IMR-90 (cell line): ENCODE data around the gene MOB2. TPM values are rescaled to one million over a fixed set of nuclear protein-coding genes. Genes with fewer than 3 reads are reported as not detected.

Source experiments
- ATAC-seq: fragments of 200-7000 bp; cut with Tn5 transposase; 2 replicates; pipeline ENCODE4 v1.9.1; 2020; ENCODE audit warnings: low read depth, mild to moderate bottlenecking, moderate library complexity
- BruUV-seq: library from RNA; stranded (reverse); fragments of 400-500 nt; replicated peaks from 2 replicates; lab custom pipeline; 2021; lab: Mats Ljungman, UMichigan
- CTCF ChIA-PET: fragments of 300-600 bp; formaldehyde crosslinking; extraction: SDS; loops from one replicate; lab custom pipeline; 2021; ENCODE audit warnings: antibody characterized with exemption; lab: Yijun Ruan, JAX
- POLR2A ChIA-PET: fragments of 300-600 bp; sonication (Branson Sonifier 250); formaldehyde crosslinking; loops from one replicate; lab custom pipeline; 2022; ENCODE audit warnings: antibody characterized with exemption; ENCODE audit not compliant: unreplicated experiment; lab: Charles Lee
- DNase-seq: peaks from one replicate; pipeline ENCODE4 v3.0.0; 2013
- H2AFZ ChIP-seq: replicated peaks from 2 replicates; pipeline ENCODE3; 2013; ENCODE audit warnings: low read length, mild to moderate bottlenecking; ENCODE audit not compliant: poor library complexity
- H2AK5ac ChIP-seq: 2 replicates; pipeline ENCODE4 v1.6.1; 2013; ENCODE audit warnings: low read depth, low read length, inconsistent platforms
- H2AK9ac ChIP-seq: replicated peaks from 2 replicates; pipeline ENCODE3; 2013; ENCODE audit warnings: mild to moderate bottlenecking, low read depth, low read length, moderate library complexity; ENCODE audit not compliant: poor library complexity
- H2BK120ac ChIP-seq: 2 replicates; pipeline ENCODE4 v1.6.1; 2013; ENCODE audit warnings: low read depth, low read length, inconsistent platforms
- H2BK15ac ChIP-seq: 3 replicates; pipeline ENCODE4 v1.6.1; 2013; ENCODE audit warnings: low read depth, low read length, inconsistent platforms
- H2BK20ac ChIP-seq: 2 replicates; pipeline ENCODE4 v1.6.1; 2013; ENCODE audit warnings: low read depth, mild to moderate bottlenecking, inconsistent platforms, low read length, moderate library complexity
- H2BK5ac ChIP-seq: 2 replicates; pipeline ENCODE4 v1.6.1; 2013; ENCODE audit warnings: mild to moderate bottlenecking, low read depth, low read length, inconsistent platforms; ENCODE audit not compliant: poor library complexity, severe bottlenecking
- H3K14ac ChIP-seq: replicated peaks from 2 replicates; pipeline ENCODE4 v1.6.1; 2013; ENCODE audit warnings: low read depth, low read length, inconsistent platforms
- H3K18ac ChIP-seq: 2 replicates; pipeline ENCODE4 v1.6.1; 2013; ENCODE audit warnings: low read depth, low read length, control low read depth
- H3K23ac ChIP-seq: 2 replicates; pipeline ENCODE4 v1.6.1; 2013; ENCODE audit warnings: low read depth, low read length, inconsistent platforms
- H3K27ac ChIP-seq: 2 replicates; pipeline ENCODE4 v1.5.1; 2013; ENCODE audit warnings: mild to moderate bottlenecking, control low read depth, low read length; ENCODE audit not compliant: insufficient read depth
- H3K27me3 ChIP-seq: 2 replicates; pipeline ENCODE4 v1.6.1; 2013; ENCODE audit warnings: low read length; ENCODE audit not compliant: control insufficient read depth, insufficient read depth
- H3K36me3 ChIP-seq: 2 replicates; pipeline ENCODE4 v1.6.1; 2013; ENCODE audit warnings: low read length, mixed read lengths; ENCODE audit not compliant: control insufficient read depth, insufficient read depth
- H3K4ac ChIP-seq: 2 replicates; pipeline ENCODE4 v1.6.1; 2013; ENCODE audit warnings: low read depth, low read length, inconsistent platforms
- H3K4me1 ChIP-seq: 2 replicates; pipeline ENCODE4 v1.6.1; 2013; ENCODE audit warnings: low read length, mixed read lengths; ENCODE audit not compliant: control insufficient read depth, insufficient read depth
- H3K4me2 ChIP-seq: 2 replicates; pipeline ENCODE4 v1.6.1; 2013; ENCODE audit warnings: low read depth, mild to moderate bottlenecking, control low read depth, low read length, moderate library complexity
- H3K4me3 ChIP-seq: 2 replicates; pipeline ENCODE4 v1.5.1; 2013; ENCODE audit warnings: low read depth, mild to moderate bottlenecking, control low read depth, low read length, moderate library complexity; ENCODE audit not compliant: insufficient read depth
- H3K56ac ChIP-seq: 2 replicates; pipeline ENCODE4 v1.6.1; 2013; ENCODE audit warnings: low read length, inconsistent platforms; ENCODE audit not compliant: insufficient read depth; ENCODE audit errors: extremely low read depth
- H3K79me1 ChIP-seq, 2 experiments: 2 replicates each; pipeline ENCODE4 v1.6.1; 2013; ENCODE audit warnings: low read length in 2 of 2, inconsistent platforms in 1 of 2, low read depth in 1 of 2
- H3K9ac ChIP-seq: 2 replicates; pipeline ENCODE4 v1.6.1; 2013; ENCODE audit warnings: low read depth, low read length, control low read depth
- H3K9me1 ChIP-seq: 2 replicates; pipeline ENCODE4 v1.6.1; 2013; ENCODE audit warnings: low read length, inconsistent platforms; ENCODE audit not compliant: insufficient read depth
- H3K9me3 ChIP-seq: 2 replicates; pipeline ENCODE4 v1.6.1; 2013; ENCODE audit warnings: low read length; ENCODE audit not compliant: control insufficient read depth, insufficient read depth
- H4K20me1 ChIP-seq: 2 replicates; pipeline ENCODE4 v1.6.1; 2013; ENCODE audit warnings: low read length, inconsistent platforms; ENCODE audit not compliant: insufficient read depth
- H4K5ac ChIP-seq: 2 replicates; pipeline ENCODE4 v1.6.1; 2013; ENCODE audit warnings: mild to moderate bottlenecking, low read depth, low read length, control low read depth
- H4K8ac ChIP-seq, 2 experiments: 2 replicates each; pipeline ENCODE4 v1.6.1; 2013; ENCODE audit warnings: low read depth in 2 of 2, low read length in 2 of 2, control low read depth in 1 of 2, inconsistent platforms in 1 of 2
- H4K91ac ChIP-seq: 2 replicates; pipeline ENCODE4 v1.6.1; 2013; ENCODE audit warnings: low read depth, low read length, inconsistent platforms; ENCODE audit not compliant: insufficient read depth
- BHLHE40 ChIP-seq: fragments of 150-350 bp; IDR thresholded peaks from 2 replicates; pipeline ENCODE4 v1.6.1; 2016; ENCODE audit warnings: mild to moderate bottlenecking, low read depth, low read length
- CEBPB ChIP-seq: IDR thresholded peaks from 2 replicates; pipeline ENCODE4 v1.6.1; 2012; ENCODE audit warnings: low read depth, low read length, improper control_type of control experiment
- CHD1 ChIP-seq: IDR thresholded peaks from 2 replicates; pipeline ENCODE4 v1.6.1; 2012; ENCODE audit warnings: low read depth, low read length, improper control_type of control experiment
- CTCF ChIP-seq: conservative IDR thresholded peaks from 2 replicates; pipeline ENCODE4 v1.5.1; 2012; ENCODE audit warnings: mild to moderate bottlenecking, low read depth, low read length, improper control_type of control experiment
- ELK1 ChIP-seq: fragments of 150-350 bp; IDR thresholded peaks from 2 replicates; pipeline ENCODE4 v1.6.1; 2016; ENCODE audit warnings: low read depth, mild to moderate bottlenecking, low read length, moderate library complexity, borderline replicate concordance
- FOS ChIP-seq: fragments of 150-350 bp; IDR thresholded peaks from 2 replicates; pipeline ENCODE4 v1.6.1; 2016; ENCODE audit warnings: low read depth, low read length
- MAFK ChIP-seq: IDR thresholded peaks from 2 replicates; pipeline ENCODE4 v1.6.1; 2012; ENCODE audit warnings: low read depth, low read length, improper control_type of control experiment
- MXI1 ChIP-seq: IDR thresholded peaks from 2 replicates; pipeline ENCODE4 v1.6.1; 2012; ENCODE audit warnings: low read depth, mild to moderate bottlenecking, low read length, moderate library complexity, borderline replicate concordance
- POLR2A ChIP-seq: IDR thresholded peaks from 2 replicates; pipeline ENCODE4 v1.6.1; 2012; ENCODE audit warnings: mild to moderate bottlenecking, low read depth, low read length
- RAD21 ChIP-seq: IDR thresholded peaks from 2 replicates; pipeline ENCODE4 v1.6.1; 2012; ENCODE audit warnings: low read length, improper control_type of control experiment
- RCOR1 ChIP-seq: IDR thresholded peaks from 2 replicates; pipeline ENCODE4 v1.6.1; 2012; ENCODE audit warnings: mild to moderate bottlenecking, low read length, improper control_type of control experiment; ENCODE audit not compliant: insufficient replicate concordance
- RFX5 ChIP-seq: IDR thresholded peaks from 2 replicates; pipeline ENCODE4 v1.8.0; 2012; ENCODE audit warnings: low read depth, mild to moderate bottlenecking, low read length, moderate library complexity
- SMC3 ChIP-seq: fragments of 150-350 bp; IDR thresholded peaks from 2 replicates; pipeline ENCODE4 v1.6.1; 2016; ENCODE audit warnings: low read depth, mild to moderate bottlenecking, antibody characterized with exemption, low read length, moderate library complexity
- USF2 ChIP-seq: fragments of 150-350 bp; IDR thresholded peaks from 2 replicates; pipeline ENCODE4 v1.6.1; 2017; ENCODE audit warnings: mild to moderate bottlenecking, antibody characterized with exemption, low read length, low read depth
- WGBS, 2 experiments: methylation state at CpG; one replicate each; pipeline versions ENCODE4 v1.1.5 to v1.1.7; 2013; ENCODE audit warnings: missing lambda C conversion rate in 2 of 2; ENCODE audit not compliant: insufficient read length in 1 of 2; ENCODE audit errors: extremely low coverage in 2 of 2; 5-methylcytosine and 5-hydroxymethylcytosine counted together
- dilution Hi-C: fragments of 300-500 bp; cut with HindIII; formaldehyde crosslinking; loops from one replicate; pipeline ENCODE4 v1.14.3; 2018; ENCODE audit warnings: low sequenced_read_pairs; ENCODE audit not compliant: unreplicated experiment
- in situ Hi-C: fragments of 300-500 bp; cut with MboI; formaldehyde crosslinking; loops from 3 replicates; pipeline ENCODE4 v1.14.3; 2019; ENCODE audit warnings: low sequenced_read_pairs, inconsistent platforms, mixed read lengths
- intact Hi-C: fragments of 100-400 bp; cut with micrococcal nuclease; formaldehyde crosslinking; loops from 2 replicates; pipeline ENCODE4 v1.10.0; 2022
- polyA plus RNA-seq, 3 experiments: library from polyadenylated mRNA; depleted of rRNA; stranded (reverse); fragments of >200 nt; gene quantifications; 2 replicates each; pipeline ENCODE4 v1.2.3, GENCODE V29; 2012; ENCODE audit warnings: low replicate concordance in 1 of 3
- total RNA-seq: library from RNA; depleted of rRNA; stranded (reverse); fragments of >200 nt; gene quantifications from 2 replicates; pipeline ENCODE4 v1.2.3, GENCODE V29; 2012

The MOB2 gene
- total and polyA plus RNA-seq, 2 of the 4 experiments (the other 2 are of a cell fraction): 23.7 to 36.2 TPM

GRCh38 chr11:1425439-1425838 is 61.1 kb downstream of the MOB2 start:
- no peak overlapping the region for H3K27ac ChIP-seq
- H3K27me3 ChIP-seq: no peaks in the 10 kb centered on the region
- H3K56ac ChIP-seq: no peak overlapping the region
- in situ Hi-C loops (no loop called here), dilution Hi-C loops (no loop called here), intact Hi-C loops (no loop called here)
- no peak overlapping the region for H3K9ac ChIP-seq
- H3K9me1 ChIP-seq: no peaks in the 10 kb centered on the region
- TF ChIP-seq CEBPB (no peak), BHLHE40 (no peak), MXI1 (no peak), RAD21 (no peak), USF2 (no peak), SMC3 (no peak), POLR2A (no peak), FOS (no peak), RFX5 (no peak), ELK1 (no peak), MAFK (no peak), RCOR1 (no peak), CHD1 (no peak), CTCF (no peak)
- H4K5ac ChIP-seq: no peak overlapping the region
- no peak overlapping the region for H3K4me3 ChIP-seq
- ChIA-PET CTCF (no interaction called here), POLR2A (no interaction called here)
- H2AK9ac ChIP-seq: no peak overlapping the region
- no peak overlapping the region for H4K91ac ChIP-seq
- no peak overlapping the region for H3K4me2 ChIP-seq
- no peak overlapping the region for H2BK120ac ChIP-seq
- no peak overlapping the region for H2BK5ac ChIP-seq
- H2AK5ac ChIP-seq: no peak overlapping the region
- BruUV-seq: no TSS peak
- no peaks in the 10 kb centered on the region for H3K9me3 ChIP-seq
- no peak overlapping the region for H3K14ac ChIP-seq
- no peaks in the 10 kb centered on the region for H3K79me1 ChIP-seq
- no peak overlapping the region for H3K4ac ChIP-seq
- DNase-seq: no peak
- H2AFZ ChIP-seq: no peak overlapping the region
- no peaks in the 10 kb centered on the region for H4K20me1 ChIP-seq
- no peak for ATAC-seq
- H3K36me3 ChIP-seq: no peaks in the 10 kb centered on the region
- H3K18ac ChIP-seq: no peak overlapping the region
- 100% methylated on average over 1 of the region's 17 CpGs; no CpG with 5 or more reads in 1 of the 2 experiments for WGBS, 2 experiments
- no peak overlapping the region for H2BK15ac ChIP-seq
- no peaks in the 10 kb centered on the region for H3K4me1 ChIP-seq
- H4K8ac ChIP-seq: no peak overlapping the region
- H2BK20ac ChIP-seq: no peak overlapping the region
- no peak overlapping the region for H3K23ac ChIP-seq
